Breast epithelium (tissue), 3 donors: Measurements from ENCODE around the gene ABCF1.

Experiments used
- CTCF ChIP-seq, 3 donors: fragments of 450-650 bp; IDR thresholded peaks; one replicate each; pipeline ENCODE4 v1.5.1; 2016 to 2017; ENCODE audit warnings: antibody characterized with exemption in 3 of 3, mild to moderate bottlenecking in 3 of 3, moderate library complexity in 3 of 3
- POLR2A ChIP-seq: fragments of 450-650 bp; IDR thresholded peaks from one replicate; pipeline ENCODE4 v1.6.1; 2016; ENCODE audit warnings: antibody characterized with exemption, mild to moderate bottlenecking, moderate library complexity

GRCh38 chr6:30591008-30591407 is 19.8 kb downstream of the ABCF1 start:
- TF ChIP-seq CTCF (IDR thresholded peaks at IDR 0.05) (no peak), POLR2A (no peak)
